ENCODE measurements around the gene KRTAP5-11.

DNA sequence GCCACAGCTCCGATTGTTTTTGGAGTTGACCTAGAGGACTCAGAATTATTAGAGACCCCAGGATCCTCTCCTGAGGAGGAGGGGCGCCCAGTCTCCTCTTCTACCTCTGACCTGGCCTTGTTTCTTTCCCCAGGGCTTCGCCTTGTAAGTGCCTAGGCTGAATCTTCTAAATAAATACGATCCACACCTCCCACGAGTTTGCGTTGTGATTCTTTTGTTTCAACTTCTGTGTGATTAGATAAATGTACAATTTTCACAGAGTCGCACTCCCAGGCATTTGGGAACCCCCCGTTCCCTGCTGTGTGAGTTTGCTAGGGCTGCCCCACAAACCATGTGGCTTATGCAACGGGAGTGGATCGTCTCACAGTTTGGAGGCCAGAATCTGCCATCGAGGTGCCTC lies 43.7 kb downstream of the KRTAP5-11 start:
- TF ChIP-seq, protein P1, sequence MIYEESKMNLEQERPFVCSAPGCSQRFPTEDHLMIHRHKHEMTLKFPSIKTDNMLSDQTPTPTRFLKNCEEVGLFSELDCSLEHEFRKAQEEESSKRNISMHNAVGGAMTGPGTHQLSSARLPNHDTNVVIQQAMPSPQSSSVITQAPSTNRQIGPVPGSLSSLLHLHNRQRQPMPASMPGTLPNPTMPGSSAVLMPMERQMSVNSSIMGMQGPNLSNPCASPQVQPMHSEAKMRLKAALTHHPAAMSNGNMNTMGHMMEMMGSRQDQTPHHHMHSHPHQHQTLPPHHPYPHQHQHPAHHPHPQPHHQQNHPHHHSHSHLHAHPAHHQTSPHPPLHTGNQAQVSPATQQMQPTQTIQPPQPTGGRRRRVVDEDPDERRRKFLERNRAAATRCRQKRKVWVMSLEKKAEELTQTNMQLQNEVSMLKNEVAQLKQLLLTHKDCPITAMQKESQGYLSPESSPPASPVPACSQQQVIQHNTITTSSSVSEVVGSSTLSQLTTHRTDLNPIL (CRISPR knock-in tag; IDR thresholded peaks at IDR 0.05; ENCODE audit: low read depth), result no peak
- TF ChIP-seq TCF4 (CRISPR knock-in tag; IDR thresholded peaks at IDR 0.05; ENCODE audit: borderline replicate concordance) (no peak), RARB (CRISPR knock-in tag; IDR thresholded peaks at IDR 0.05) (no peak), ZFP30 (CRISPR knock-in tag; IDR thresholded peaks at IDR 0.05) (no peak), ISL1 (CRISPR knock-in tag; IDR thresholded peaks at IDR 0.05) (no peak), ZNF8 (CRISPR knock-in tag; IDR thresholded peaks at IDR 0.05) (no peak), SNAI2 (CRISPR knock-in tag; IDR thresholded peaks at IDR 0.05) (no peak), ESRRG (CRISPR knock-in tag; IDR thresholded peaks at IDR 0.05) (no peak), BACH2 (CRISPR knock-in tag; IDR thresholded peaks at IDR 0.05; ENCODE audit: borderline replicate concordance) (no peak)
- TF ChIP-seq, protein P2, sequence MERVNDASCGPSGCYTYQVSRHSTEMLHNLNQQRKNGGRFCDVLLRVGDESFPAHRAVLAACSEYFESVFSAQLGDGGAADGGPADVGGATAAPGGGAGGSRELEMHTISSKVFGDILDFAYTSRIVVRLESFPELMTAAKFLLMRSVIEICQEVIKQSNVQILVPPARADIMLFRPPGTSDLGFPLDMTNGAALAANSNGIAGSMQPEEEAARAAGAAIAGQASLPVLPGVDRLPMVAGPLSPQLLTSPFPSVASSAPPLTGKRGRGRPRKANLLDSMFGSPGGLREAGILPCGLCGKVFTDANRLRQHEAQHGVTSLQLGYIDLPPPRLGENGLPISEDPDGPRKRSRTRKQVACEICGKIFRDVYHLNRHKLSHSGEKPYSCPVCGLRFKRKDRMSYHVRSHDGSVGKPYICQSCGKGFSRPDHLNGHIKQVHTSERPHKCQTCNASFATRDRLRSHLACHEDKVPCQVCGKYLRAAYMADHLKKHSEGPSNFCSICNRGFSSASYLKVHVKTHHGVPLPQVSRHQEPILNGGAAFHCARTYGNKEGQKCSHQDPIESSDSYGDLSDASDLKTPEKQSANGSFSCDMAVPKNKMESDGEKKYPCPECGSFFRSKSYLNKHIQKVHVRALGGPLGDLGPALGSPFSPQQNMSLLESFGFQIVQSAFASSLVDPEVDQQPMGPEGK (CRISPR knock-in tag; IDR thresholded peaks at IDR 0.05; ENCODE audit: borderline replicate concordance), result no peak
- TF ChIP-seq, protein P3, sequence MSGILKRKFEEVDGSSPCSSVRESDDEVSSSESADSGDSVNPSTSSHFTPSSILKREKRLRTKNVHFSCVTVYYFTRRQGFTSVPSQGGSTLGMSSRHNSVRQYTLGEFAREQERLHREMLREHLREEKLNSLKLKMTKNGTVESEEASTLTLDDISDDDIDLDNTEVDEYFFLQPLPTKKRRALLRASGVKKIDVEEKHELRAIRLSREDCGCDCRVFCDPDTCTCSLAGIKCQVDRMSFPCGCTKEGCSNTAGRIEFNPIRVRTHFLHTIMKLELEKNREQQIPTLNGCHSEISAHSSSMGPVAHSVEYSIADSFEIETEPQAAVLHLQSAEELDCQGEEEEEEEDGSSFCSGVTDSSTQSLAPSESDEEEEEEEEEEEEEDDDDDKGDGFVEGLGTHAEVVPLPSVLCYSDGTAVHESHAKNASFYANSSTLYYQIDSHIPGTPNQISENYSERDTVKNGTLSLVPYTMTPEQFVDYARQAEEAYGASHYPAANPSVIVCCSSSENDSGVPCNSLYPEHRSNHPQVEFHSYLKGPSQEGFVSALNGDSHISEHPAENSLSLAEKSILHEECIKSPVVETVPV (CRISPR knock-in tag; IDR thresholded peaks at IDR 0.05), result no peak
- TF ChIP-seq, protein P4, sequence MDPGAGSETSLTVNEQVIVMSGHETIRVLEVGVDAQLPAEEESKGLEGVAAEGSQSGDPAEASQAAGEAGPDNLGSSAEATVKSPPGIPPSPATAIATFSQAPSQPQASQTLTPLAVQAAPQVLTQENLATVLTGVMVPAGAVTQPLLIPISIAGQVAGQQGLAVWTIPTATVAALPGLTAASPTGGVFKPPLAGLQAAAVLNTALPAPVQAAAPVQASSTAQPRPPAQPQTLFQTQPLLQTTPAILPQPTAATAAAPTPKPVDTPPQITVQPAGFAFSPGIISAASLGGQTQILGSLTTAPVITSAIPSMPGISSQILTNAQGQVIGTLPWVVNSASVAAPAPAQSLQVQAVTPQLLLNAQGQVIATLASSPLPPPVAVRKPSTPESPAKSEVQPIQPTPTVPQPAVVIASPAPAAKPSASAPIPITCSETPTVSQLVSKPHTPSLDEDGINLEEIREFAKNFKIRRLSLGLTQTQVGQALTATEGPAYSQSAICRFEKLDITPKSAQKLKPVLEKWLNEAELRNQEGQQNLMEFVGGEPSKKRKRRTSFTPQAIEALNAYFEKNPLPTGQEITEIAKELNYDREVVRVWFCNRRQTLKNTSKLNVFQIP (CRISPR knock-in tag; IDR thresholded peaks at IDR 0.05; ENCODE audit: borderline replicate concordance, low read depth), result no peak

Data from SK-N-SH treated with all-trans-retinoic acid at 6 μM for 48 hours (cell line).